Endodermal cell (in vitro differentiated cells): ENCODE measurements around the gene NBPF20. TPM values are rescaled to one million over a fixed set of nuclear protein-coding genes. Genes with fewer than 3 reads are reported as not detected.
"Not testable (repeated sequence)": the region's sequence is repeated elsewhere in the genome, so short reads cannot be mapped to it uniquely, and the experiment has no call there.

Experiments used
- DNase-seq: peaks from one replicate; pipeline ENCODE4 v3.0.0-alpha.2; 2017
- H3K27ac ChIP-seq: 2 replicates; pipeline ENCODE4 v1.5.1; 2013; ENCODE audit warnings: mild to moderate bottlenecking, low read depth, low read length, moderate library complexity
- H3K27me3 ChIP-seq: 2 replicates; pipeline ENCODE4 v1.6.1; 2013; ENCODE audit warnings: mild to moderate bottlenecking, low read length, moderate library complexity; ENCODE audit not compliant: insufficient read depth, control insufficient read depth, poor library complexity, severe bottlenecking
- H3K36me3 ChIP-seq: 2 replicates; pipeline ENCODE4 v1.7.0; 2013; ENCODE audit warnings: mild to moderate bottlenecking, low read length, moderate library complexity; ENCODE audit not compliant: control insufficient read depth, insufficient read depth
- H3K4me1 ChIP-seq: one replicate; pipeline ENCODE4 v1.7.0; 2013; ENCODE audit warnings: low read length; ENCODE audit not compliant: control insufficient read depth, insufficient read depth
- H3K4me3 ChIP-seq: 2 replicates; pipeline ENCODE4 v1.5.1; 2013; ENCODE audit warnings: mild to moderate bottlenecking, low read length, moderate library complexity
- H3K9ac ChIP-seq: 2 replicates; pipeline ENCODE4 v1.6.1; 2013; ENCODE audit warnings: mild to moderate bottlenecking, low read length, moderate library complexity; ENCODE audit not compliant: poor library complexity, severe bottlenecking; ENCODE audit errors: extremely low read depth
- H3K9me3 ChIP-seq: 2 replicates; pipeline ENCODE4 v1.6.1; 2013; ENCODE audit warnings: mild to moderate bottlenecking, low read length, moderate library complexity; ENCODE audit not compliant: control insufficient read depth
- H3K27ac Mint-ChIP-seq: 2 replicates; pipeline ENCODE4 v1.8.0; 2020; ENCODE audit warnings: mixed read lengths
- H3K27me3 Mint-ChIP-seq: 2 replicates; pipeline ENCODE4 v1.8.0; 2021; ENCODE audit warnings: mild to moderate bottlenecking, mixed read lengths; ENCODE audit not compliant: insufficient read depth
- H3K36me3 Mint-ChIP-seq: 2 replicates; pipeline ENCODE4 v1.8.0; 2020; ENCODE audit warnings: low read depth, mixed read lengths
- H3K4me1 Mint-ChIP-seq: 2 replicates; pipeline ENCODE4 v1.8.0; 2020; ENCODE audit warnings: mixed read lengths
- H3K4me3 Mint-ChIP-seq: 2 replicates; pipeline ENCODE4 v1.8.0; 2020; ENCODE audit warnings: mild to moderate bottlenecking, moderate library complexity, mixed read lengths
- H3K9me3 Mint-ChIP-seq: 2 replicates; pipeline ENCODE4 v1.8.0; 2020; ENCODE audit warnings: mild to moderate bottlenecking, mixed read lengths
- WGBS, 2 experiments: methylation state at CpG; one replicate each; pipeline versions ENCODE4 v1.1.5 to v1.1.7; 2013; ENCODE audit warnings: missing lambda C conversion rate in 2 of 2, mixed read lengths in 1 of 2; ENCODE audit not compliant: insufficient coverage in 1 of 2, insufficient read length in 1 of 2; 5-methylcytosine and 5-hydroxymethylcytosine counted together
- total RNA-seq, 2 donors: library from RNA; stranded (reverse); fragmentation: NEBNext Ultra II Directional in 1 of 2; extraction: Animal tissue kit (Norgen Biotek cat#: 25700) in 1 of 2; gene quantifications; 2 replicates in 1 of 2; 3 replicates in 1 of 2; pipeline ENCODE4 v1.2.1, GENCODE V29; 2021
- TF ChIP-seq, protein P1 (sequence below): fragments of 200-600 bp; sonication (generic); conservative IDR thresholded peaks from 2 replicates; pipeline ENCODE4 v1.5.0; 2021; ENCODE audit warnings: antibody characterized with exemption, mild to moderate bottlenecking

NBPF20 gene
- total RNA-seq, 2 donors from 2014 or later: 5.2 to 6.9 TPM

DNA sequence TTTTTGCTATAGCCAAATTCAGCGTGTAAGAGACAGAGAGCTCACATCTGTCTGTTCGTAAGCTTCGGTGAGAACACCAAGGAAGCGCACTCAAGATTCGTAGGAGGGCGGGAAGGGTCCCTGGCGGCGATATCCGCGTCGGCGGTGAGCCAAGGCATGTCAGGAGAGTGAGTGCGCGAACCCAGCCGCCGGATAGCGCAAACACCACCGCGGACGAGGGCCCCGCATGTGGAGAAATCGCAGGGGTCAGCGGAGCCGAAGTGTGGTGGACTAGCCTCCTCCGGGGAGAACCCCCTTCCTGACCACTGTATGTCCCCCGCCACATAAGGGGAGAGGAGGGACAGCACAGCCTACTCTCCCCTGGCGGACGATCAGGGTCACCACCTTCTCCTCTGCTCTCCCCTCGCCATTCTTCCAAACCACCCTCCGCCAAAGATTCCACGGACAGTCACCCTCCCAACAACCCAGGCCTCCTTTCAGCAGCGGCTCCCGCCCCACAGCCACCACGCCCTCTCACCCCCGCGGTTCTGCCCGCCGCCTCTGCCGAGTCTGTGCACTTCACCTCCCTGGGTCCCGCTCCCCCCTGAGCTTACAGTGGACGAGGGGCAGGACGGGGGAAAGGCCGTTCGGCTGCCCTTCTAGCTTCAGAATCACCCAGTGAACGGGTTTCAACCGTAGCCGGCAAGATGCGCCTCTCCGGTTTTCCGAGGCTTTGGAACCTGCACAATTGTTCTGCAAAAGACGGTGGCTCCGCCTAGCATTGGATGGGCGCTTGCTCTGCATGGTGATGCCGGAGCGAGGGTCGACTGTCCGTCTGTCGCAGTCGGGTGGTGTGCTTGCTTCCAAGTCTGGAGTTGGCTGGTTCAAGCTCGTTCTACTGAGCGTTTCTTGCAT is 6.2 kb upstream of the NBPF20 start:
- not testable (repeated sequence) for H3K36me3 Mint-ChIP-seq, H3K9me3 Mint-ChIP-seq, H3K4me1 ChIP-seq, H3K36me3 ChIP-seq, H3K9ac ChIP-seq, H3K27ac Mint-ChIP-seq, H3K27ac ChIP-seq, H3K4me1 Mint-ChIP-seq, H3K9me3 ChIP-seq
- DNase-seq: peak; percentile 60
- Mint-ChIP-seq H3K4me3 (peak overlapping the region; percentile 58), H3K27me3 (peaks cover 70% of the 10 kb centered on the region)
- 0 to 1% methylated on average over 1 to 41 of the region's 61 CpGs for WGBS, 2 experiments
- TF ChIP-seq, protein P1, sequence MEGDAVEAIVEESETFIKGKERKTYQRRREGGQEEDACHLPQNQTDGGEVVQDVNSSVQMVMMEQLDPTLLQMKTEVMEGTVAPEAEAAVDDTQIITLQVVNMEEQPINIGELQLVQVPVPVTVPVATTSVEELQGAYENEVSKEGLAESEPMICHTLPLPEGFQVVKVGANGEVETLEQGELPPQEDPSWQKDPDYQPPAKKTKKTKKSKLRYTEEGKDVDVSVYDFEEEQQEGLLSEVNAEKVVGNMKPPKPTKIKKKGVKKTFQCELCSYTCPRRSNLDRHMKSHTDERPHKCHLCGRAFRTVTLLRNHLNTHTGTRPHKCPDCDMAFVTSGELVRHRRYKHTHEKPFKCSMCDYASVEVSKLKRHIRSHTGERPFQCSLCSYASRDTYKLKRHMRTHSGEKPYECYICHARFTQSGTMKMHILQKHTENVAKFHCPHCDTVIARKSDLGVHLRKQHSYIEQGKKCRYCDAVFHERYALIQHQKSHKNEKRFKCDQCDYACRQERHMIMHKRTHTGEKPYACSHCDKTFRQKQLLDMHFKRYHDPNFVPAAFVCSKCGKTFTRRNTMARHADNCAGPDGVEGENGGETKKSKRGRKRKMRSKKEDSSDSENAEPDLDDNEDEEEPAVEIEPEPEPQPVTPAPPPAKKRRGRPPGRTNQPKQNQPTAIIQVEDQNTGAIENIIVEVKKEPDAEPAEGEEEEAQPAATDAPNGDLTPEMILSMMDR: peak; percentile 56
- Histone ChIP-seq H3K27me3 (peaks cover 53% of the 10 kb centered on the region), H3K4me3 (peak overlapping the region; percentile 69)

DNA sequence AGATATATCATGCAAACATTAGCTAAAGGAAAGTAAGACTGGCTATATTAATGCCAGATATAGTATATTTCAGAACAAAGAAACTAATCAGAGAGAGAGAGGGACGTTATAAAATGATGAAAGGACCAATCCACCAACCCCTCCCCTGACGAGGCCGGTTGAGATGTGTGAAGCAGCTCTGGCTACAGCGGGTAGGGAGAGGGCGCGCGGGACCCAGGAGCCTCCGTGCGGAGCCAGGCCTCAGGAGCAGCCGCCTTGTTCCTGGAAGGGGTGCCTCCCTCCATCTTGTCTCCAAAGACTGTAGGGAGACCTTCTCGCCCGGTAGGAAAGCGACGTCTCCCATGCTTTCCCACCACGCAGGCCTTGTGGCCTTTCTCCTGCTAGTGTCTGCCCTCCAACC is 5.4 kb upstream of the NBPF20 start:
- H3K36me3 Mint-ChIP-seq, H3K4me1 ChIP-seq, H3K9me3 ChIP-seq, H3K27ac ChIP-seq, H3K4me1 Mint-ChIP-seq, H3K9me3 Mint-ChIP-seq, H3K9ac ChIP-seq, H3K36me3 ChIP-seq, H3K27ac Mint-ChIP-seq: not testable (repeated sequence)
- WGBS, 2 experiments: 6% methylated on average over 3 of the region's 15 CpGs; no CpG with 5 or more reads in 1 of the 2 experiments
- peak overlapping the region; percentile 58 for H3K4me3 Mint-ChIP-seq
- peak overlapping the region; percentile 69 for H3K4me3 ChIP-seq
- DNase-seq: peak; percentile 44
- H3K27me3 Mint-ChIP-seq: peaks cover 69% of the 10 kb centered on the region
- H3K27me3 ChIP-seq: peaks cover 53% of the 10 kb centered on the region

DNA sequence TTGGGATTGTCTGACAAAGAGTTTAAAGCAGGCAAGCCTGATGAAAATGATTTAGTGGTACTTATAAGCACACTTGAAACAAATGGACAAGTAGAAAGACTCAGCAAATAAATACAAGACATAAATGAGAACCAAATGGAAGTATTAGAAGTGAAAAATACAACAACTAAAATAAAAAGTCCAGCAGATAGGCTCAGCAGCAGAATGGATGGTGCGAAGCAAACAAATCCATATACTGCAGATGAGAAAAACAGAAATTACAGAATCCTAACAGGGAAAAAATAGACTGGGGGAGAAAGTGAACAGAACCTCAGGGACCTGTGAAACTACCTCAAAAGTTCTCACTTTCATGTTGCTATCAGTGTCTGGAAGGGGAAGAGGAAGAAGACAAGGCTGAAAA is 3.9 kb upstream of the NBPF20 start:
- H3K27me3 Mint-ChIP-seq: peaks cover 77% of the 10 kb centered on the region
- not testable (repeated sequence) for H3K36me3 ChIP-seq, H3K4me1 Mint-ChIP-seq, DNase-seq, H3K27ac Mint-ChIP-seq, H3K36me3 Mint-ChIP-seq, H3K9me3 ChIP-seq, H3K9me3 Mint-ChIP-seq, H3K27ac ChIP-seq, H3K4me1 ChIP-seq, H3K4me3 ChIP-seq, H3K4me3 Mint-ChIP-seq, H3K9ac ChIP-seq
- peaks cover 53% of the 10 kb centered on the region for H3K27me3 ChIP-seq
- no CpG with 5 or more reads among the region's 1 CpG for WGBS, 2 experiments

DNA sequence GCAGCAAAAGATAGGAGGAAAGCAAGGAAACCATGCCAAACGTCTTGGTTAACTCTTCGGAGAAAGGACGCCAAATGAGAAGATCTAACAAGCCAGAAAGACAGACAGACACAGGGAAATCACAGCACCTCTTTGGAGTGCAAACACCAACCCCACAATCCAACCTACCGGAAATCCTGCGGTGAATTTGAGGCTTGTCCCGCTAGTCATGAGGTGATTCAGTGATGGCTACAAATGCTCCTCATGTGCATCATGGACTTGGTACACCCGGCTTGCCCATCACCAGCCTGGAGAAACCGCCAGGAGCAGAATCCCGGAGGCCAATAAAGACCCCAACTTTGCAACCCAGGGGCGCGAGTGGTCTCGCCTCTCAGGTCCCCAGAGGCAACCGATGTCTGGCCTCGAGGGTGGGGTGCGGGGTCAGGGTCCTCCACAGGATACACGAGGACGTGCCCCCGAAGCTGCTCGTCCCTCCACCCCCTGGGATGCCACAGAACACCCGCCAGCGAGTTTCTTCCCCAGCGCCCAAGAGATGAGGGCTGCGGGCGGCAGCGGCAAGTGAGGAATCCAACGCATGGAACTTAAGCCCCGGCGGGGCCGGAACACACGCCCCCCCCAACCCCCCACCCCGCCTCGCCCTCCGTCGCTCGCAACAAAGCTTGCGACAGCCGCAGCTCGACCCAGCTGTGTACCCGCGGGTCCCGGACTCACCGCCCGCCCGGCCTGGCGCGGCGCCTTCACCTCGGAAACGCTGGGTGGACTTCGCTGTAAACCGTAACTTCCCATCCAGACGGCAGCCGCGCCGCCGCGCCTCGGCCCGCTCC is 579 bp downstream of the NBPF20 start:
- H3K27ac Mint-ChIP-seq: peak overlapping the region; percentile 91
- H3K27ac ChIP-seq, H3K9ac ChIP-seq, H3K36me3 ChIP-seq, H3K4me1 ChIP-seq, H3K9me3 Mint-ChIP-seq, H3K4me1 Mint-ChIP-seq, H3K9me3 ChIP-seq, H3K36me3 Mint-ChIP-seq: not testable (repeated sequence)
- 2 to 4% methylated on average over 3 to 23 of the region's 59 CpGs for WGBS, 2 experiments
- peak overlapping the region; percentile 86 for H3K4me3 ChIP-seq
- H3K27me3 ChIP-seq: peaks cover 31% of the 10 kb centered on the region
- peaks cover 45% of the 10 kb centered on the region for H3K27me3 Mint-ChIP-seq
- peak; percentile 52 for DNase-seq
- H3K4me3 Mint-ChIP-seq: peak overlapping the region; percentile 90

DNA sequence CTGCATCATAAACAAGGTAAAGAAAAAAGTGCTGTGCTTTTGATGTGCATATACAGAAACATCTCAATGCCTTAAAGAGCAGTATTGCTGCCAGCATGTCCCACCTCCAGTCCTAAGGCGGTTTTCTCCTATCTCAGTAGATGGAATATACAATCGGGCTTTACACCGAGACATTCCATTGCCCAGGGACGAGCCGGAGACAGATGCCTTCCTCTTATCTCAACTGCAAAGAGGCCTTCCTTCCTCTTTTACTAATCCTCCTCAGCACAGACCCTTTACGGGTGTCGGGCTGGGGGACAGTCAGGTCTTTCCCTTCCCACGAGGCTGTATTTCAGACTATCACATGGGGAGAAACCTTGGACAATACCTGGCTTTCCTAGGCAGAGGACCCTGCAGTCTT is 10.3 kb downstream of the NBPF20 start:
- WGBS, 2 experiments: 8% methylated on average over 5 of the region's 8 CpGs; no CpG with 5 or more reads in 1 of the 2 experiments
- H3K9ac ChIP-seq, H3K27ac Mint-ChIP-seq, H3K9me3 Mint-ChIP-seq, H3K36me3 ChIP-seq, H3K27ac ChIP-seq, H3K27me3 ChIP-seq, H3K4me1 ChIP-seq, H3K4me1 Mint-ChIP-seq, H3K4me3 ChIP-seq, DNase-seq, H3K9me3 ChIP-seq, H3K36me3 Mint-ChIP-seq: not testable (repeated sequence)
- Mint-ChIP-seq H3K27me3 (peaks cover 15% of the 10 kb centered on the region), H3K4me3 (peak overlapping the region; percentile 33)

DNA sequence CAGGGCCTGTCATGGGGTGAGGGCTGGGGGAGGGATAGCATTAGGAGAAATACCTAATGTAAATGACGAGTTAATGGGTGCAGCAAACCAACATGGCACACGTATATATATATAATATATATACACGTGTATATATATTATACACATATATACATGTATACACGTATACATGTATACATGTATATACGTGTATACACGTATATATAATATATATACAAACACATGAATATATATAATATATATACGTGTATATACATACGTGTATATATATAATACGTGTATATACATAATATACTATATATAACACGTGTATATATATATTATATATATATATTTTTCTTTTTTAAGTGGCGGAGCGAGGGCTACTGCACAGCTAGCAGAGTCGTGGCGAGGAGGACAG is 18.1 kb downstream of the NBPF20 start:
- H3K4me1 ChIP-seq, H3K27ac ChIP-seq, H3K4me3 ChIP-seq, H3K9ac ChIP-seq, H3K9me3 Mint-ChIP-seq, H3K27me3 Mint-ChIP-seq, H3K9me3 ChIP-seq, H3K36me3 Mint-ChIP-seq, H3K27ac Mint-ChIP-seq, H3K4me1 Mint-ChIP-seq, H3K4me3 Mint-ChIP-seq, DNase-seq, H3K36me3 ChIP-seq, H3K27me3 ChIP-seq: not testable (repeated sequence)
- 100% methylated on average over 2 of the region's 14 CpGs; no CpG with 5 or more reads in 1 of the 2 experiments for WGBS, 2 experiments
